Measurements from ENCODE around the gene ABCC2.
"Not testable (repeated sequence)": the region's sequence is repeated elsewhere in the genome, so short reads cannot be mapped to it uniquely, and the experiment has no call there.

The ABCC2 gene

GRCh38 chr10:99859585-99859984, 77.1 kb downstream of the ABCC2 start:
- no peak for DNase-seq

- no peak for DNase-seq
These were observed 78.0 kb downstream of the ABCC2 start for GRCh38 chr10:99860466-99860865.

GRCh38 chr10:99863535-99864240, 81.2 kb downstream of the ABCC2 start:
- DNase-seq = not testable (repeated sequence)

- not testable (repeated sequence) for DNase-seq
These were observed 84.8 kb downstream of the ABCC2 start for GRCh38 chr10:99867250-99867649.

- no peak for DNase-seq
These were observed 87.2 kb downstream of the ABCC2 start for GRCh38 chr10:99869581-99870122.

- DNase-seq = no peak
These were observed 87.8 kb downstream of the ABCC2 start for GRCh38 chr10:99870123-99870730.

- DNase-seq = no peak
These were observed 90.1 kb downstream of the ABCC2 start for GRCh38 chr10:99872367-99873162.

GRCh38 chr10:99873846-99874245, 91.4 kb downstream of the ABCC2 start:
- no peak for DNase-seq

GRCh38 chr10:99874341-99875085, 92.1 kb downstream of the ABCC2 start:
- no peak for DNase-seq

- DNase-seq = no peak
These were observed 93.0 kb downstream of the ABCC2 start for GRCh38 chr10:99875473-99875872.

GRCh38 chr10:99880080-99880835, 97.8 kb downstream of the ABCC2 start:
- DNase-seq = no peak

GRCh38 chr10:99881371-99881770, 98.9 kb downstream of the ABCC2 start:
- DNase-seq = no peak

GRCh38 chr10:99883523-99883922, 101.1 kb downstream of the ABCC2 start:
- no peak for DNase-seq

GRCh38 chr10:99888622-99889021, 106.2 kb downstream of the ABCC2 start:
- no peak for DNase-seq

GRCh38 chr10:99894613-99895012, 112.2 kb downstream of the ABCC2 start:
- no peak for DNase-seq

- DNase-seq = not testable (repeated sequence)
These were observed 112.6 kb downstream of the ABCC2 start for GRCh38 chr10:99895066-99895465.

GRCh38 chr10:99895867-99896266, 113.4 kb downstream of the ABCC2 start:
- DNase-seq = no peak

Data from NCI-H2171 (cell line).